Right hindlimb (tissue), 1 donor: ENCODE data around the gene SYTL4.

ENCODE experiments used
- DNase-seq: peaks from one replicate; pipeline ENCODE4 v3.0.0-alpha.2; 2018

Gene SYTL4

GRCh38 chrX:100647095-100647494 lies 84.8 kb downstream of the SYTL4 start:
- peak; percentile 47 for DNase-seq

- DNase-seq, result no peak
Observed at GRCh38 chrX:100645106-100645505, 86.8 kb downstream of the SYTL4 start.

- peak; percentile 74 for DNase-seq
Observed at GRCh38 chrX:100643956-100644860, 87.7 kb downstream of the SYTL4 start, which contains the start of gene SRPX2. Gene SRPX2, plus strand, starts transcription at chrX:100644199. Its CDS starts 2,124 bp downstream, at chrX:100646323.

- no peak for DNase-seq
Observed at GRCh38 chrX:100643212-100643611, 88.7 kb downstream of the SYTL4 start.

GRCh38 chrX:100642290-100642689 lies 89.6 kb downstream of the SYTL4 start:
- no peak for DNase-seq

- peak; percentile 91 for DNase-seq
Observed at GRCh38 chrX:100636321-100636991, 95.5 kb downstream of the SYTL4 start, which contains the start of gene TSPAN6. Gene TSPAN6, minus strand, starts transcription at chrX:100636806. Its CDS starts 112 bp downstream, at chrX:100636694.

GRCh38 chrX:100635989-100636320 lies 96.0 kb downstream of the SYTL4 start:
- no peak for DNase-seq

GRCh38 chrX:100635040-100635439 lies 96.9 kb downstream of the SYTL4 start:
- no peak for DNase-seq

- DNase-seq, result no peak
Observed at GRCh38 chrX:100625985-100626491, 105.9 kb downstream of the SYTL4 start.
